22Rv1 (cell line): ENCODE results near the gene SELENOW.
"Not testable (repeated sequence)": the region's sequence is repeated elsewhere in the genome, so short reads cannot be mapped to it uniquely, and the experiment has no call there.

Experiments
- H3K27ac ChIP-seq: fragments of 450-650 bp; 2 replicates; pipeline ENCODE4 v1.5.1; 2017
- CTCF ChIP-seq: fragments of 450-650 bp; IDR thresholded peaks from 2 replicates; pipeline ENCODE4 v1.5.1; 2017; ENCODE audit warnings: mild to moderate bottlenecking
- ZFX ChIP-seq: fragments of 450-650 bp; IDR thresholded peaks from 2 replicates; pipeline ENCODE4 v1.6.1; 2017; ENCODE audit warnings: antibody characterized with exemption, borderline replicate concordance

The SELENOW gene

GRCh38 chr19:47792616-47793015 lies 14.1 kb downstream of the SELENOW start:
- H3K27ac ChIP-seq, result no peak overlapping the region
- TF ChIP-seq CTCF (no peak), ZFX (no peak)

GRCh38 chr19:47794526-47794925 lies 16.0 kb downstream of the SELENOW start:
- H3K27ac ChIP-seq, result no peak overlapping the region
- TF ChIP-seq CTCF, result peak; percentile 37
- TF ChIP-seq ZFX, result no peak

GRCh38 chr19:47796785-47797184 lies 18.3 kb downstream of the SELENOW start:
- no peak overlapping the region for H3K27ac ChIP-seq
- no peak for TF ChIP-seq ZFX
- no peak for TF ChIP-seq CTCF

- no peak overlapping the region for H3K27ac ChIP-seq
These were observed 19.7 kb downstream of the SELENOW start for GRCh38 chr19:47797996-47798903.

GRCh38 chr19:47798904-47799266 lies 20.4 kb downstream of the SELENOW start:
- H3K27ac ChIP-seq, result no peak overlapping the region
- TF ChIP-seq CTCF (no peak), ZFX (no peak)

More at GRCh38 chr19:47797996-47798903, 19.7 kb downstream of the SELENOW start:
- no peak for TF ChIP-seq ZFX
- no peak for TF ChIP-seq CTCF

- no peak overlapping the region for H3K27ac ChIP-seq
- no peak for TF ChIP-seq ZFX
- no peak for TF ChIP-seq CTCF
These were observed 22.8 kb downstream of the SELENOW start for GRCh38 chr19:47801270-47801669.

GRCh38 chr19:47802521-47803043 lies 24.1 kb downstream of the SELENOW start:
- no peak overlapping the region for H3K27ac ChIP-seq
- no peak for TF ChIP-seq ZFX
- TF ChIP-seq CTCF, result no peak

- not testable (repeated sequence) for H3K27ac ChIP-seq
These were observed 24.6 kb downstream of the SELENOW start for GRCh38 chr19:47803148-47803547.

GRCh38 chr19:47803671-47804070 lies 25.2 kb downstream of the SELENOW start:
- not testable (repeated sequence) for H3K27ac ChIP-seq

- not testable (repeated sequence) for H3K27ac ChIP-seq
These were observed 25.9 kb downstream of the SELENOW start, which contains the start of gene TPRX1 for GRCh38 chr19:47804451-47804850. TSS of gene TPRX1 (minus strand) at chr19:47804551. CDS start at chr19:47804539, 12 bp downstream.
